ENCODE data around the gene EID3. TPM values are rescaled to one million over a fixed set of nuclear protein-coding genes. Genes with fewer than 3 reads are reported as not detected.

The EID3 gene
- total and polyA plus RNA-seq, 4 donors: 0.89 to 16.6 (median 4.5) TPM

GRCh38 chr12:104280717-104281458 lies 22.7 kb upstream of the EID3 start:
- no peak for DNase-seq
- Histone ChIP-seq H3K9me3 (ENCODE audit: control insufficient read depth in 4 of 4, insufficient read depth in 3 of 4, low read length in 3 of 4) (no peaks in the 10 kb centered on the region), H3K4me1 (ENCODE audit: control insufficient read depth in 5 of 5, insufficient read depth in 5 of 5, low read length in 5 of 5) (peaks cover 0 to 5% (median 1%) of the 10 kb centered on the region in 5 donors), H3K27me3 (ENCODE audit: control insufficient read depth in 3 of 3, insufficient read depth in 3 of 3, low read length in 2 of 3) (no peaks in the 10 kb centered on the region), H3K27ac (ENCODE audit: low read depth in 1 of 2, low read length in 1 of 2) (no peak overlapping the region), H3K36me3 (ENCODE audit: control insufficient read depth in 4 of 4, insufficient read depth in 4 of 4, low read length in 4 of 4) (no peaks in the 10 kb centered on the region), H3K4me3 (no peak overlapping the region), H3K9ac (ENCODE audit: insufficient read depth in 1 of 2, low read length in 2 of 2) (no peak overlapping the region)
- TF ChIP-seq CTCF (IDR thresholded peaks at IDR 0.05; ENCODE audit: control extremely low read depth, extremely low read depth): no peak
- ATAC-seq (ENCODE audit: insufficient read depth, low FRiP score): peak; percentile 60
- 53 to 65% methylated on average over 2 to 4 of the region's 4 CpGs for WGBS, 2 donors

GRCh38 chr12:104281636-104282035 lies 21.9 kb upstream of the EID3 start:
- H3K27ac ChIP-seq (ENCODE audit: low read depth in 1 of 2, low read length in 1 of 2): no peak overlapping the region
- no peak overlapping the region for H3K4me3 ChIP-seq
- no peaks in the 10 kb centered on the region for H3K9me3 ChIP-seq (ENCODE audit: control insufficient read depth in 4 of 4, insufficient read depth in 3 of 4, low read length in 3 of 4)
- DNase-seq (no peak), ATAC-seq (ENCODE audit: insufficient read depth, low FRiP score) (no peak)
- no peaks in the 10 kb centered on the region for H3K27me3 ChIP-seq (ENCODE audit: control insufficient read depth in 3 of 3, insufficient read depth in 3 of 3, low read length in 2 of 3)
- WGBS, 2 donors: 91 to 94% methylated on average over 5 of the region's 5 CpGs
- no peaks in the 10 kb centered on the region for H3K36me3 ChIP-seq (ENCODE audit: control insufficient read depth in 4 of 4, insufficient read depth in 4 of 4, low read length in 4 of 4)
- H3K4me1 ChIP-seq (ENCODE audit: control insufficient read depth in 5 of 5, insufficient read depth in 5 of 5, low read length in 5 of 5): peaks cover 0 to 8% (median 3%) of the 10 kb centered on the region in 5 donors
- H3K9ac ChIP-seq (ENCODE audit: insufficient read depth in 1 of 2, low read length in 2 of 2): no peak overlapping the region
- no peak for TF ChIP-seq CTCF (IDR thresholded peaks at IDR 0.05; ENCODE audit: control extremely low read depth, extremely low read depth)

- Histone ChIP-seq H3K27ac (ENCODE audit: low read depth in 1 of 2, low read length in 1 of 2) (no peak overlapping the region), H3K4me1 (ENCODE audit: control insufficient read depth in 5 of 5, insufficient read depth in 5 of 5, low read length in 5 of 5) (peaks cover 0 to 9% (median 3%) of the 10 kb centered on the region in 5 donors), H3K9ac (ENCODE audit: insufficient read depth in 1 of 2, low read length in 2 of 2) (no peak overlapping the region), H3K36me3 (ENCODE audit: control insufficient read depth in 4 of 4, insufficient read depth in 4 of 4, low read length in 4 of 4) (no peaks in the 10 kb centered on the region), H3K4me3 (no peak overlapping the region), H3K27me3 (ENCODE audit: control insufficient read depth in 3 of 3, insufficient read depth in 3 of 3, low read length in 2 of 3) (no peaks in the 10 kb centered on the region), H3K9me3 (ENCODE audit: control insufficient read depth in 4 of 4, insufficient read depth in 3 of 4, low read length in 3 of 4) (no peaks in the 10 kb centered on the region)
- ATAC-seq (ENCODE audit: insufficient read depth, low FRiP score): no peak
- no peak for DNase-seq
- no peak for TF ChIP-seq CTCF (IDR thresholded peaks at IDR 0.05; ENCODE audit: control extremely low read depth, extremely low read depth)
These were observed 21.4 kb upstream of the EID3 start for GRCh38 chr12:104282109-104282508.

Measured in lung (tissue), 12 donors.